Vagina (tissue), 2 donors: ENCODE results near the gene KLC1. TPM values are rescaled to one million over a fixed set of nuclear protein-coding genes. Genes with fewer than 3 reads are reported as not detected.

Experiments used
- DNase-seq, 2 donors: peaks; one replicate each; pipeline ENCODE4 v3.0.0-alpha.2; 2017; ENCODE audit errors: extremely low spot score in 2 of 2
- H3K27ac ChIP-seq: fragments of 200-600 bp; sonication (generic); one replicate; pipeline ENCODE4 v1.5.1; 2019
- H3K27me3 ChIP-seq: fragments of 200-600 bp; sonication (generic); one replicate; pipeline ENCODE4 v1.5.1; 2019
- H3K36me3 ChIP-seq, 2 donors: fragments of 200-600 bp; sonication (generic); one replicate each; pipeline ENCODE4 v1.5.1; 2017 to 2019
- H3K4me1 ChIP-seq: fragments of 200-600 bp; sonication (generic); one replicate; pipeline ENCODE4 v1.5.1; 2019
- H3K4me3 ChIP-seq, 2 donors: fragments of 200-600 bp; sonication (generic); 1 replicate in 1 of 2; 2 replicates in 1 of 2; pipeline ENCODE4 v1.5.1; 2016 to 2019
- H3K9me3 ChIP-seq: fragments of 200-600 bp; sonication (generic); one replicate; pipeline ENCODE4 v1.5.1; 2019
- CTCF ChIP-seq, 3 experiments: fragments of 450-650 bp in 2 of 3; fragments of 200-600 bp in 1 of 3; sonication (generic) in 1 of 3; IDR thresholded peaks; one replicate each; pipeline ENCODE4 v1.5.1; 2017 to 2019; ENCODE audit warnings: antibody characterized with exemption in 3 of 3, mild to moderate bottlenecking in 2 of 3, moderate library complexity in 2 of 3
- POLR2A ChIP-seq, 2 donors: fragments of 450-650 bp; IDR thresholded peaks; one replicate each; pipeline ENCODE4 v1.6.1; 2017; ENCODE audit warnings: antibody characterized with exemption in 2 of 2, mild to moderate bottlenecking in 2 of 2, moderate library complexity in 2 of 2
- POLR2AphosphoS5 ChIP-seq, 2 donors: sonication (generic); formaldehyde crosslinking; IDR thresholded peaks; one replicate each; pipeline ENCODE4 v1.9.0; 2017; ENCODE audit warnings: antibody characterized with exemption in 2 of 2, mild to moderate bottlenecking in 2 of 2, low read depth in 1 of 2; ENCODE audit not compliant: insufficient read depth in 1 of 2
- intact Hi-C: fragments of 100-400 bp; cut with DNase I; formaldehyde crosslinking; loops from one replicate; pipeline ENCODE4 v1.15.1; 2023
- total RNA-seq: library from RNA; depleted of rRNA; stranded (reverse); fragments of >200 nt; gene quantifications from one replicate; pipeline ENCODE4 v1.2.3, GENCODE V29; 2016

Gene KLC1
- total RNA-seq, 1 donor from 2014 or later, result 322 TPM

- no peak overlapping the region for H3K27ac ChIP-seq
- H3K4me1 ChIP-seq, result no peaks in the 10 kb centered on the region
- no peaks in the 10 kb centered on the region for H3K27me3 ChIP-seq
- intact Hi-C loops, result no loop called here
- H3K9me3 ChIP-seq, result no peaks in the 10 kb centered on the region
- H3K36me3 ChIP-seq, result no peaks in the 10 kb centered on the region
- no peak for DNase-seq
- TF ChIP-seq POLR2AphosphoS5 (IDR thresholded peaks at IDR 0.05; ENCODE audit: insufficient read depth in 1 of 2, low read depth in 1 of 2), result no peak
- H3K4me3 ChIP-seq, result no peak overlapping the region
Measured at GRCh38 chr14:103594265-103594664, 34.7 kb upstream of the KLC1 start.

GRCh38 chr14:103597623-103598377, 31.2 kb upstream of the KLC1 start:
- no peak for DNase-seq
- intact Hi-C loops, result no loop called here
- Histone ChIP-seq H3K9me3 (no peaks in the 10 kb centered on the region), H3K4me3 (no peak overlapping the region), H3K4me1 (no peaks in the 10 kb centered on the region), H3K36me3 (no peaks in the 10 kb centered on the region), H3K27ac (no peak overlapping the region), H3K27me3 (no peaks in the 10 kb centered on the region)
- no peak for TF ChIP-seq CTCF (IDR thresholded peaks at IDR 0.05)
- no peak for TF ChIP-seq POLR2AphosphoS5 (IDR thresholded peaks at IDR 0.05; ENCODE audit: insufficient read depth in 1 of 2, low read depth in 1 of 2)
- TF ChIP-seq POLR2A (IDR thresholded peaks at IDR 0.05), result no peak

- intact Hi-C loops, result no loop called here
- H3K4me1 ChIP-seq, result no peaks in the 10 kb centered on the region
- DNase-seq, result no peak
Measured at GRCh38 chr14:103600503-103600902, 28.5 kb upstream of the KLC1 start.

GRCh38 chr14:103604620-103605019, 24.4 kb upstream of the KLC1 start:
- no peak overlapping the region for H3K4me3 ChIP-seq
- H3K36me3 ChIP-seq, result no peaks in the 10 kb centered on the region
- intact Hi-C loops, result no loop called here
- H3K9me3 ChIP-seq, result no peaks in the 10 kb centered on the region
- H3K27me3 ChIP-seq, result no peaks in the 10 kb centered on the region
- TF ChIP-seq CTCF (IDR thresholded peaks at IDR 0.05) (no peak), POLR2A (IDR thresholded peaks at IDR 0.05) (no peak), POLR2AphosphoS5 (IDR thresholded peaks at IDR 0.05; ENCODE audit: insufficient read depth in 1 of 2, low read depth in 1 of 2) (no peak)
- H3K27ac ChIP-seq, result no peak overlapping the region
- H3K4me1 ChIP-seq, result peaks cover 20% of the 10 kb centered on the region
- DNase-seq, result no peak

More at GRCh38 chr14:103600503-103600902, 28.5 kb upstream of the KLC1 start:
- TF ChIP-seq POLR2A (IDR thresholded peaks at IDR 0.05), result no peak
- no peak for TF ChIP-seq CTCF (IDR thresholded peaks at IDR 0.05)
- no peak for TF ChIP-seq POLR2AphosphoS5 (IDR thresholded peaks at IDR 0.05; ENCODE audit: insufficient read depth in 1 of 2, low read depth in 1 of 2)
- Histone ChIP-seq H3K36me3 (no peaks in the 10 kb centered on the region), H3K27ac (no peak overlapping the region), H3K27me3 (no peaks in the 10 kb centered on the region), H3K4me3 (no peak overlapping the region), H3K9me3 (no peaks in the 10 kb centered on the region)

GRCh38 chr14:103606963-103607668, 21.9 kb upstream of the KLC1 start:
- no peaks in the 10 kb centered on the region for H3K36me3 ChIP-seq

More at GRCh38 chr14:103606963-103607668, 21.9 kb upstream of the KLC1 start:
- Histone ChIP-seq H3K9me3 (peaks cover 6% of the 10 kb centered on the region), H3K27me3 (no peaks in the 10 kb centered on the region), H3K4me1 (peaks cover 20% of the 10 kb centered on the region), H3K4me3 (peak overlapping the region; percentile 20 to 24), H3K27ac (peak overlapping the region; percentile 54)
- no peak for DNase-seq
- TF ChIP-seq CTCF (IDR thresholded peaks at IDR 0.05) (peak in 1 of 3 experiments; percentile 38), POLR2A (IDR thresholded peaks at IDR 0.05) (no peak), POLR2AphosphoS5 (IDR thresholded peaks at IDR 0.05; ENCODE audit: insufficient read depth in 1 of 2, low read depth in 1 of 2) (peak; percentile 87 to 91)
- intact Hi-C loops, result no loop called here
